HepG2 (cell line): ENCODE results near the gene FBXO2. TPM values are rescaled to one million over a fixed set of nuclear protein-coding genes. Genes with fewer than 3 reads are reported as not detected.
A peak's percentile ranks its signal among the peaks of the same experiment; 100 is the strongest.

ENCODE experiments used
- ATAC-seq: fragments of 200-7000 bp; cut with Tn5 transposase; 3 replicates; pipeline ENCODE4 v1.9.1; 2020; ENCODE audit warnings: mild to moderate bottlenecking, moderate library complexity
- BruUV-seq: library from RNA; stranded (reverse); fragments of 400-500 nt; replicated peaks from 2 replicates; lab custom pipeline; 2021; lab: Mats Ljungman, UMichigan
- CTCF ChIA-PET: fragments of 300-600 bp; formaldehyde crosslinking; extraction: SDS; loops from one replicate; lab custom pipeline; 2021; ENCODE audit warnings: low total read pairs, inconsistent platforms, low intra/inter-chr PET ratio; lab: Yijun Ruan, JAX
- POLR2A ChIA-PET: fragments of 350-600 bp; sonication (Branson Sonifier 250); formaldehyde crosslinking; loops from one replicate; lab custom pipeline; 2020; ENCODE audit warnings: antibody characterized with exemption, inconsistent platforms; lab: Yijun Ruan, JAX
- DNase-seq: peaks from one replicate; pipeline ENCODE4 v3.0.0-alpha.2; 2015; ENCODE audit warnings: low spot score
- FAIRE-seq: peaks from 3 replicates; lab custom pipeline; 2011; peaks lifted over from hg19 to GRCh38; lab: Jason Lieb, UNC
- H2AFZ ChIP-seq: one replicate; pipeline ENCODE4 v1.6.1; 2011; ENCODE audit warnings: low read length, inconsistent platforms
- H3K27ac ChIP-seq: fragments of 300-600 bp; 3 replicates; pipeline ENCODE4 v1.8.0; 2011; ENCODE audit warnings: mixed run types, mild to moderate bottlenecking, mixed read lengths, low read length, inconsistent platforms; ENCODE audit not compliant: insufficient read depth; ENCODE audit errors: extremely low read length
- H3K27me3 ChIP-seq, 2 experiments: fragments of 200-600 bp in 1 of 2; 2 replicates in 1 of 2; 3 replicates in 1 of 2; pipeline versions ENCODE4 v1.6.0 to v1.8.0; 2011; ENCODE audit warnings: low read length in 2 of 2, mild to moderate bottlenecking in 2 of 2, moderate library complexity in 2 of 2, inconsistent platforms in 1 of 2; ENCODE audit not compliant: insufficient read depth in 2 of 2, control insufficient read depth in 1 of 2
- H3K36me3 ChIP-seq, 2 experiments: fragments of 200-600 bp in 1 of 2; replicated peaks in 1 of 2; 2 replicates in 1 of 2; 3 replicates in 1 of 2; pipeline versions ENCODE4 v1.5.1 to v1.8.0; 2011; ENCODE audit warnings: low read length in 2 of 2, inconsistent platforms in 1 of 2; ENCODE audit not compliant: insufficient read depth in 2 of 2, control insufficient read depth in 1 of 2
- H3K4me1 ChIP-seq: 2 replicates; pipeline ENCODE4 v1.5.1; 2012; ENCODE audit warnings: low read length, inconsistent platforms; ENCODE audit not compliant: insufficient read depth
- H3K4me2 ChIP-seq: 2 replicates; pipeline ENCODE4 v1.6.0; 2011; ENCODE audit warnings: low read depth, low read length, inconsistent platforms
- H3K4me3 ChIP-seq, 3 experiments: fragments of 200-600 bp in 1 of 3; sonication (generic), shearing (Covaris generic) in 1 of 3; replicated peaks in 1 of 3; 2 replicates each; pipeline ENCODE4 v1.5.1; 2011 to 2016; ENCODE audit warnings: low read length in 3 of 3, inconsistent platforms in 2 of 3, low read depth in 2 of 3, mild to moderate bottlenecking in 2 of 3, control low read depth in 1 of 3, mixed read lengths in 1 of 3; ENCODE audit not compliant: insufficient read depth in 1 of 3
- H3K79me2 ChIP-seq: one replicate; pipeline ENCODE4 v1.6.1; 2011; ENCODE audit warnings: low read length, inconsistent platforms; ENCODE audit not compliant: insufficient read depth
- H3K9ac ChIP-seq: 2 replicates; pipeline ENCODE4 v1.6.0; 2011; ENCODE audit warnings: mild to moderate bottlenecking, low read depth, low read length, inconsistent platforms; ENCODE audit not compliant: insufficient read depth
- H3K9me3 ChIP-seq: 2 replicates; pipeline ENCODE4 v1.5.1; 2012; ENCODE audit warnings: mild to moderate bottlenecking, low read length
- H4K20me1 ChIP-seq: 2 replicates; pipeline ENCODE4 v1.6.0; 2011; ENCODE audit warnings: inconsistent platforms, mild to moderate bottlenecking, low read length, moderate library complexity; ENCODE audit not compliant: insufficient read depth
- CTCF ChIP-seq: sonication (generic); formaldehyde crosslinking; IDR thresholded peaks from 2 replicates; pipeline ENCODE4 v1.5.0; 2020; ENCODE audit warnings: mild to moderate bottlenecking, missing genetic modification reagents, moderate library complexity
- NFATC3 ChIP-seq: sonication (generic); formaldehyde crosslinking; IDR thresholded peaks from 2 replicates; pipeline ENCODE4 v1.5.1; 2020; ENCODE audit warnings: mild to moderate bottlenecking, missing genetic modification reagents
- ZNF550 ChIP-seq: sonication (generic); formaldehyde crosslinking; IDR thresholded peaks from 2 replicates; pipeline ENCODE4 v1.4.0; 2020; ENCODE audit warnings: mild to moderate bottlenecking, missing genetic modification reagents, borderline replicate concordance
- WGBS: methylation state at CpG from one replicate; pipeline ENCODE4 v1.1.6; 2017; ENCODE audit warnings: low lambda C conversion rate; 5-methylcytosine and 5-hydroxymethylcytosine counted together
- in situ Hi-C: cut with HindIII; loops from 2 replicates; pipeline ENCODE4 v1.10.0; 2017; ENCODE audit warnings: low pct_unique_long_range_greater_than_20kb; ENCODE audit not compliant: extremely low pct_ligation_motif_present
- intact Hi-C: fragments of 100-400 bp; cut with micrococcal nuclease; formaldehyde crosslinking; loops from one replicate; pipeline ENCODE4 v1.10.0; 2022; ENCODE audit not compliant: unreplicated experiment
- polyA plus RNA-seq, 8 experiments: library from polyadenylated mRNA; depleted of rRNA in 3 of 8; stranded (reverse) in 7 of 8; unstranded in 1 of 8; fragments of >200 nt; fragmentation: Illumina TruSeq in 4 of 8; extraction: Trizol in 4 of 8; gene quantifications; 2 replicates each; pipeline versions ENCODE4 v1.2.1 to v1.2.3, GENCODE V29; 2011 to 2016; ENCODE audit warnings: low read depth in 4 of 8, missing spikeins in 1 of 8, mixed read lengths in 1 of 8; ENCODE audit not compliant: insufficient read depth in 1 of 8
- total RNA-seq, 5 experiments: library from RNA; depleted of rRNA; stranded (reverse); fragments of >200 nt; fragmentation: Illumina TruSeq; extraction: Trizol; gene quantifications; 2 replicates each; pipeline ENCODE4 v1.2.3, GENCODE V29; 2016; ENCODE audit warnings: low read depth in 1 of 5
- TF ChIP-seq, protein P1 (sequence below): sonication (generic); formaldehyde crosslinking; IDR thresholded peaks from 2 replicates; pipeline ENCODE4 v1.8.1; 2022; ENCODE audit warnings: low read depth, mild to moderate bottlenecking, missing genetic modification reagents

Gene FBXO2
- total and polyA plus RNA-seq, 2 of the 13 experiments (the other 11 are each of a cell fraction or from before 2014, with no cell fraction given), result 79.3 to 112 TPM

DNA sequence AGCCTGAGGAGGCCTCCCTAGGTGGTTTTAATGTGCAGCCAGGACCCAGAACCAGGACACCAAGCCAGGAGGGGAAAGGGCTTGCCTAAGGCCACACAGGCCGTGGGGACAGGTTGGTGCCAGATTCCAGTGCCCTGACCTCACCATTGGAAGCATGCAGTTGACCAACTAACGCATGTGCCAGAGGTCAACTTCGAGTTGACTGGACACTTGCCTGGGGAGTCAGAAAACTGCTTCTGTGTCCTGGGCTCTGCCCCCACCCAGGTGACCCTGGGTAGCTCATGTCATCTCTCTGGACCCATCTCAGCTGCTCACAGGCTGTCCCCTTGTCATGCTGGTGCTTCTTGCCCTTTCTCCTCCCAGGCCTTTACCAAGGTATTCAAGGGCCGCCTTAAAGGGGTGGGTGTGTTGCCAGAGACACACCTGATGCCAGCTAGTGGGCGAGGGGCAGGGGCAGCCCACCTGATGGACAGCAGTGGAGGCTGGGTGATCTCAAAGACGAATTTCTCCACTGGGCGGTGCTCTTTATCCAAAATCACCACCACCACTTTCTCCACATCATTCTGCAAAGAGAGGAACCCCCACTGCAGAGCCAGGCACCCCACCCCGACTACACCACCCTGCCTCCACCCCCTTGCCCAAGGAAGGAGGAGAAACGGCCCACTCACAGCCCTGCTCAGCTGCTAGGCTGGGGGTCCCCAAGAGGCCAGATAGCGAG is 22.3 kb upstream of the FBXO2 start:
- Histone ChIP-seq H3K36me3 (peaks cover 11 to 40% of the 10 kb centered on the region in 2 experiments), H2AFZ (no peak overlapping the region), H4K20me1 (no peaks in the 10 kb centered on the region), H3K27ac (no peak overlapping the region), H3K79me2 (no peaks in the 10 kb centered on the region), H3K4me2 (no peak overlapping the region), H3K9me3 (no peaks in the 10 kb centered on the region), H3K9ac (no peak overlapping the region), H3K4me3 (no peak overlapping the region), H3K27me3 (peaks cover 0 to 2% of the 10 kb centered on the region in 2 experiments; a peak in 3 of 5 replicates), H3K4me1 (peaks cover 32% of the 10 kb centered on the region)
- CTCF ChIA-PET, result no interaction called here
- POLR2A ChIA-PET, result interaction anchor here (1.0 kb wide), 2 partner anchors 12 to 22 kb away, joined by 4 read pairs; partner anchors contain the start of genes FBXO2 and FBXO44
- no peak for ATAC-seq
- in situ Hi-C loops (no loop called here), intact Hi-C loops (no loop called here)
- 88% methylated on average over 6 of the region's 10 CpGs for WGBS
- no peak for DNase-seq
- TF ChIP-seq ZNF550 (no peak), NFATC3 (no peak), CTCF (0 out of 2 replicates have a peak, but pooled peaks have one; percentile 9)
- TF ChIP-seq, protein P1, sequence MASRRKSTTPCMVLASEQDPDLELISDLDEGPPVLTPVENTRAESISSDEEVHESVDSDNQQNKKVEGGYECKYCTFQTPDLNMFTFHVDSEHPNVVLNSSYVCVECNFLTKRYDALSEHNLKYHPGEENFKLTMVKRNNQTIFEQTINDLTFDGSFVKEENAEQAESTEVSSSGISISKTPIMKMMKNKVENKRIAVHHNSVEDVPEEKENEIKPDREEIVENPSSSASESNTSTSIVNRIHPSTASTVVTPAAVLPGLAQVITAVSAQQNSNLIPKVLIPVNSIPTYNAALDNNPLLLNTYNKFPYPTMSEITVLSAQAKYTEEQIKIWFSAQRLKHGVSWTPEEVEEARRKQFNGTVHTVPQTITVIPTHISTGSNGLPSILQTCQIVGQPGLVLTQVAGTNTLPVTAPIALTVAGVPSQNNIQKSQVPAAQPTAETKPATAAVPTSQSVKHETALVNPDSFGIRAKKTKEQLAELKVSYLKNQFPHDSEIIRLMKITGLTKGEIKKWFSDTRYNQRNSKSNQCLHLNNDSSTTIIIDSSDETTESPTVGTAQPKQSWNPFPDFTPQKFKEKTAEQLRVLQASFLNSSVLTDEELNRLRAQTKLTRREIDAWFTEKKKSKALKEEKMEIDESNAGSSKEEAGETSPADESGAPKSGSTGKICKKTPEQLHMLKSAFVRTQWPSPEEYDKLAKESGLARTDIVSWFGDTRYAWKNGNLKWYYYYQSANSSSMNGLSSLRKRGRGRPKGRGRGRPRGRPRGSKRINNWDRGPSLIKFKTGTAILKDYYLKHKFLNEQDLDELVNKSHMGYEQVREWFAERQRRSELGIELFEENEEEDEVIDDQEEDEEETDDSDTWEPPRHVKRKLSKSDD, result no peak
- BruUV-seq, result no TSS peak
- FAIRE-seq, result no peak
